B cell (primary cell): ENCODE results near the gene ZFYVE16. TPM values are rescaled to one million over a fixed set of nuclear protein-coding genes. Genes with fewer than 3 reads are reported as not detected.

Source experiments
- ATAC-seq: fragments of 200-7000 bp; cut with Tn5 transposase; one replicate; pipeline ENCODE4 v1.10.0; 2021; ENCODE audit warnings: low read depth, mild to moderate bottlenecking, moderate number of reproducible peaks, moderate library complexity
- CTCF ChIA-PET: fragments of 350-600 bp; sonication (Branson Sonifier 250); formaldehyde crosslinking; loops from one replicate; lab custom pipeline; 2021; ENCODE audit warnings: antibody characterized with exemption, inconsistent platforms; lab: Charles Lee
- POLR2A ChIA-PET: fragments of 350-600 bp; sonication (Branson Sonifier 250); formaldehyde crosslinking; loops from one replicate; lab custom pipeline; 2021; ENCODE audit warnings: antibody characterized with exemption; lab: Charles Lee
- DNase-seq: peaks from one replicate; pipeline ENCODE4 v3.0.0; 2013
- H2AFZ ChIP-seq: 2 replicates; pipeline ENCODE4 v1.6.1; 2012; ENCODE audit warnings: mild to moderate bottlenecking, low read depth, low read length; ENCODE audit not compliant: insufficient read depth, poor library complexity, severe bottlenecking
- H3K27ac ChIP-seq, 2 donors: 1 replicate in 1 of 2; 2 replicates in 1 of 2; pipeline ENCODE4 v1.5.1; 2012 to 2013; ENCODE audit warnings: low read length in 2 of 2, mild to moderate bottlenecking in 2 of 2, moderate library complexity in 1 of 2
- H3K27me3 ChIP-seq, 4 experiments: fragments of 200-600 bp in 1 of 4; sonication (generic) in 1 of 4; replicated peaks in 1 of 4; 1 replicate in 2 of 4; 2 replicates in 2 of 4; pipeline versions ENCODE4 v1.6.1 to v1.7.0; 2013 to 2016; ENCODE audit warnings: low read length in 3 of 4, mild to moderate bottlenecking in 2 of 4, mixed read lengths in 1 of 4, moderate library complexity in 1 of 4; ENCODE audit not compliant: insufficient read depth in 4 of 4, control insufficient read depth in 3 of 4; ENCODE audit errors: control extremely low read depth in 1 of 4
- H3K36me3 ChIP-seq, 2 experiments: replicated peaks in 1 of 2; 1 replicate in 1 of 2; 2 replicates in 1 of 2; pipeline versions ENCODE4 v1.6.1 to v1.7.1; 2013; ENCODE audit warnings: low read length in 1 of 2; ENCODE audit not compliant: insufficient read depth in 2 of 2, control insufficient read depth in 1 of 2; ENCODE audit errors: control extremely low read depth in 1 of 2, extremely low read depth in 1 of 2
- H3K4me1 ChIP-seq, 2 donors: fragments of 200-600 bp in 1 of 2; sonication (generic) in 1 of 2; 1 replicate in 1 of 2; 2 replicates in 1 of 2; pipeline versions ENCODE4 v1.5.1 to v1.6.1; 2013 to 2017; ENCODE audit warnings: low read length in 2 of 2; ENCODE audit not compliant: control insufficient read depth in 2 of 2, insufficient read depth in 2 of 2
- H3K4me2 ChIP-seq: replicated peaks from 2 replicates; pipeline ENCODE3; 2012; ENCODE audit warnings: mild to moderate bottlenecking, low read depth, low read length; ENCODE audit not compliant: poor library complexity, severe bottlenecking
- H3K4me3 ChIP-seq, 5 experiments: fragments of 200-600 bp in 1 of 5; sonication (generic) in 1 of 5; 1 replicate in 3 of 5; 2 replicates in 2 of 5; pipeline versions ENCODE4 v1.5.1 to v1.7.0; 2011 to 2016; ENCODE audit warnings: low read length in 4 of 5, mild to moderate bottlenecking in 4 of 5, low read depth in 2 of 5, control low read depth in 1 of 5, moderate library complexity in 1 of 5; ENCODE audit not compliant: insufficient read depth in 1 of 5; ENCODE audit errors: control extremely low read depth in 1 of 5, extremely low read depth in 1 of 5
- H3K79me2 ChIP-seq: fragments of 200-600 bp; sonication (generic); one replicate; pipeline ENCODE4 v1.6.0; 2016; ENCODE audit warnings: low read length; ENCODE audit not compliant: control insufficient read depth, insufficient read depth
- H3K9ac ChIP-seq: fragments of 200-600 bp; sonication (generic); 2 replicates; pipeline ENCODE4 v1.6.1; 2017; ENCODE audit warnings: mild to moderate bottlenecking, low read length, moderate library complexity
- H3K9me3 ChIP-seq, 3 donors: one replicate each; pipeline versions ENCODE4 v1.6.1 to v1.7.1; 2013; ENCODE audit warnings: low read length in 2 of 3; ENCODE audit not compliant: control insufficient read depth in 2 of 3, insufficient read depth in 1 of 3; ENCODE audit errors: control extremely low read depth in 1 of 3
- H4K20me1 ChIP-seq: 2 replicates; pipeline ENCODE4 v1.6.0; 2012; ENCODE audit warnings: mild to moderate bottlenecking, low read length; ENCODE audit not compliant: insufficient read depth, control insufficient read depth, poor library complexity, severe bottlenecking
- H3K27ac Mint-ChIP-seq: one replicate; pipeline ENCODE4 v1.8.0; 2021; ENCODE audit warnings: mixed read lengths
- H3K27me3 Mint-ChIP-seq: one replicate; pipeline ENCODE4 v1.8.0; 2021; ENCODE audit warnings: mixed read lengths
- H3K4me1 Mint-ChIP-seq: one replicate; pipeline ENCODE4 v1.8.0; 2021; ENCODE audit warnings: mixed read lengths
- H3K4me3 Mint-ChIP-seq: one replicate; pipeline ENCODE4 v1.8.0; 2021; ENCODE audit warnings: mixed read lengths
- H3K9me3 Mint-ChIP-seq: one replicate; pipeline ENCODE4 v1.8.0; 2022; ENCODE audit warnings: mixed read lengths; ENCODE audit not compliant: insufficient read depth
- CTCF ChIP-seq: fragments of 200-600 bp; IDR thresholded peaks from one replicate; pipeline ENCODE4 v1.8.0; 2022; ENCODE audit warnings: antibody characterized with exemption, mild to moderate bottlenecking
- EZH2 ChIP-seq: IDR thresholded peaks from 2 replicates; pipeline ENCODE4 v1.6.1; 2012; ENCODE audit warnings: borderline replicate concordance, low read depth, mild to moderate bottlenecking, moderate library complexity, low read length; ENCODE audit not compliant: insufficient read depth, poor library complexity, severe bottlenecking
- WGBS: methylation state at CpG from one replicate; pipeline ENCODE4 v1.1.5; 2013; ENCODE audit warnings: missing lambda C conversion rate; ENCODE audit not compliant: insufficient coverage; 5-methylcytosine and 5-hydroxymethylcytosine counted together
- intact Hi-C: fragments of 100-400 bp; cut with micrococcal nuclease; formaldehyde crosslinking; loops from one replicate; pipeline ENCODE4 v1.10.0; 2022
- polyA plus RNA-seq: library from polyadenylated mRNA; depleted of rRNA; stranded (reverse); fragments of >200 nt; gene quantifications from 2 replicates; pipeline ENCODE4 v1.2.3, GENCODE V29; 2012
- total RNA-seq, 2 donors: library from RNA; stranded (reverse); fragments of 120-200 nt in 1 of 2; gene quantifications; 1 replicate in 1 of 2; 2 replicates in 1 of 2; pipeline versions ENCODE4 v1.2.3 to v1.2.4, GENCODE V29; 2013 to 2022

The ZFYVE16 gene
- total and polyA plus RNA-seq, 2 donors (not counting 1 experiment from before 2014, with no cell fraction given), result 4.7 to 38.3 TPM

- Histone ChIP-seq H3K4me2 (no peak overlapping the region), H3K27ac (no peak overlapping the region), H3K27me3 (peaks cover 0 to 5% (median 0%) of the 10 kb centered on the region in 4 experiments), H3K9ac (no peak overlapping the region), H3K79me2 (no peaks in the 10 kb centered on the region), H3K4me1 (no peaks in the 10 kb centered on the region), H2AFZ (no peak overlapping the region), H4K20me1 (no peaks in the 10 kb centered on the region), H3K9me3 (peaks cover 0 to 5% (median 0%) of the 10 kb centered on the region in 3 donors), H3K4me3 (no peak overlapping the region), H3K36me3 (no peaks in the 10 kb centered on the region)
- ChIA-PET CTCF (no interaction called here), POLR2A (no interaction called here)
- ATAC-seq (no peak), DNase-seq (no peak)
- no peak overlapping the region for H3K4me3 Mint-ChIP-seq
- no peaks in the 10 kb centered on the region for H3K4me1 Mint-ChIP-seq
- no peak overlapping the region for H3K27ac Mint-ChIP-seq
- TF ChIP-seq EZH2, result no peak
- no peak for TF ChIP-seq CTCF
- H3K9me3 Mint-ChIP-seq, result peaks cover 2% of the 10 kb centered on the region
- H3K27me3 Mint-ChIP-seq, result peaks cover 32% of the 10 kb centered on the region
- intact Hi-C loops, result no loop called here
- no CpG with 5 or more reads among the region's 1 CpG for WGBS
Observed at GRCh38 chr5:80370390-80370789, 37.5 kb upstream of the ZFYVE16 start.

GRCh38 chr5:80372780-80373179 is 35.1 kb upstream of the ZFYVE16 start:
- Histone ChIP-seq H2AFZ (no peak overlapping the region), H3K4me2 (no peak overlapping the region), H3K79me2 (no peaks in the 10 kb centered on the region), H3K27me3 (peaks cover 0 to 5% (median 0%) of the 10 kb centered on the region in 4 experiments), H3K4me3 (no peak overlapping the region), H3K9me3 (peaks cover 0 to 5% (median 0%) of the 10 kb centered on the region in 3 donors), H3K36me3 (no peaks in the 10 kb centered on the region), H4K20me1 (no peaks in the 10 kb centered on the region), H3K27ac (no peak overlapping the region), H3K4me1 (no peaks in the 10 kb centered on the region), H3K9ac (no peak overlapping the region)
- TF ChIP-seq CTCF (no peak), EZH2 (no peak)
- ChIA-PET CTCF (interaction anchor here (0.6 kb wide), 1 partner anchor 62 kb away, joined by 3 read pairs; no protein-coding TSS in a partner anchor), POLR2A (no interaction called here)
- Mint-ChIP-seq H3K27me3 (peaks cover 31% of the 10 kb centered on the region), H3K9me3 (peaks cover 2% of the 10 kb centered on the region), H3K4me1 (no peaks in the 10 kb centered on the region), H3K27ac (no peak overlapping the region), H3K4me3 (no peak overlapping the region)
- ATAC-seq, result no peak
- DNase-seq, result no peak
- intact Hi-C loops, result no loop called here
- WGBS, result no CpG with 5 or more reads among the region's 1 CpG
